Measurements from ENCODE around the gene FGF22. TPM values are rescaled to one million over a fixed set of nuclear protein-coding genes. Genes with fewer than 3 reads are reported as not detected.

The FGF22 gene
- total and polyA plus RNA-seq, 4 donors = 0.10 to 0.85 (median 0.34) TPM

Other genes with a start within 250 kb of the FGF22 start
- 1 to 10 TPM in 1 of 2 donors, under 1 TPM in 1; 0.88 to 1.4 TPM for gene C2CD4C, start 230.7 kb upstream of the FGF22 start, total RNA-seq
- 1 to 10 TPM; 1.2 TPM for gene C2CD4C, start 230.7 kb upstream of the FGF22 start, polyA plus RNA-seq
- 10 to 100 TPM; 13.2 to 15.9 TPM for gene SHC2, start 178.8 kb upstream of the FGF22 start, total RNA-seq
- gene SHC2, start 178.8 kb upstream of the FGF22 start, polyA plus RNA-seq = 10 to 100 TPM; 11.2 to 23.1 TPM
- gene MADCAM1, start 143.4 kb upstream of the FGF22 start, total RNA-seq = 1 to 10 TPM in 1 of 2 donors, under 1 TPM in 1; 0.80 to 4.4 TPM
- under 1 TPM; 0.24 to 0.41 TPM for gene MADCAM1, start 143.4 kb upstream of the FGF22 start, polyA plus RNA-seq
- gene TPGS1, start 132.4 kb upstream of the FGF22 start, total RNA-seq = 10 to 100 TPM; 12.2 to 31.7 TPM
- gene TPGS1, start 132.4 kb upstream of the FGF22 start, polyA plus RNA-seq = 10 to 100 TPM; 19.4 to 32.7 TPM
- 10 to 100 TPM; 42.9 to 67.9 TPM for gene CDC34, start 108.1 kb upstream of the FGF22 start, total RNA-seq
- 10 to 100 TPM; 52.3 to 89.1 TPM for gene CDC34, start 108.1 kb upstream of the FGF22 start, polyA plus RNA-seq
- gene GZMM, start 95.8 kb upstream of the FGF22 start, total RNA-seq = 1 to 10 TPM in 1 of 2 donors, under 1 TPM in 1; 0.74 to 2.6 TPM
- 1 to 10 TPM; 2.4 to 3.0 TPM for gene GZMM, start 95.8 kb upstream of the FGF22 start, polyA plus RNA-seq
- gene BSG, start 67.3 kb upstream of the FGF22 start, total RNA-seq = 100 to 1,000 TPM; 239 to 416 TPM
- gene BSG, start 67.3 kb upstream of the FGF22 start, polyA plus RNA-seq = 100 to 1,000 TPM; 333 to 376 TPM
- gene HCN2, start 50.0 kb upstream of the FGF22 start, total RNA-seq = under 1 TPM; 0.21 to 0.37 TPM
- under 1 TPM; 0.04 to 0.11 TPM for gene HCN2, start 50.0 kb upstream of the FGF22 start, polyA plus RNA-seq
- 10 to 100 TPM; 16.1 to 43.3 TPM for gene POLRMT, start 6.3 kb upstream of the FGF22 start, total RNA-seq
- 10 to 100 TPM; 33.5 to 76.7 TPM for gene POLRMT, start 6.3 kb upstream of the FGF22 start, polyA plus RNA-seq
- gene RNF126, start 23.3 kb downstream of the FGF22 start, total RNA-seq = 10 to 100 TPM; 18.1 to 46.2 TPM
- gene RNF126, start 23.3 kb downstream of the FGF22 start, polyA plus RNA-seq = 10 to 100 TPM; 32.2 to 41.9 TPM
- gene FSTL3, start 36.5 kb downstream of the FGF22 start, total RNA-seq = 100 to 1,000 TPM in 1 of 2 donors, 10 to 100 TPM in 1; 15.1 to 120 TPM
- gene FSTL3, start 36.5 kb downstream of the FGF22 start, polyA plus RNA-seq = 100 to 1,000 TPM; 109 to 172 TPM
- gene PRSS57, start 55.6 kb downstream of the FGF22 start, total RNA-seq = 1 to 10 TPM in 1 of 2 donors, not detected in 1; 2.0 TPM
- gene PRSS57, start 55.6 kb downstream of the FGF22 start, polyA plus RNA-seq = under 1 TPM; 0.10 to 0.60 TPM
- 10 to 100 TPM; 33.5 to 45.7 TPM for gene PALM, start 69.1 kb downstream of the FGF22 start, total RNA-seq
- 10 to 100 TPM; 16.2 to 22.7 TPM for gene PALM, start 69.1 kb downstream of the FGF22 start, polyA plus RNA-seq
- 10 to 100 TPM; 14.9 to 23.6 TPM for gene MISP, start 111.2 kb downstream of the FGF22 start, total RNA-seq
- 10 to 100 TPM; 20.5 to 23.7 TPM for gene MISP, start 111.2 kb downstream of the FGF22 start, polyA plus RNA-seq
- gene PTBP1, start 157.6 kb downstream of the FGF22 start, total RNA-seq = 100 to 1,000 TPM; 256 to 321 TPM
- gene PTBP1, start 157.6 kb downstream of the FGF22 start, polyA plus RNA-seq = 100 to 1,000 TPM; 112 to 150 TPM
- 10 to 100 TPM in 1 of 2 donors, 1 to 10 TPM in 1; 8.1 to 14.1 TPM for gene PLPPR3, start 182.1 kb downstream of the FGF22 start, total RNA-seq
- gene PLPPR3, start 182.1 kb downstream of the FGF22 start, polyA plus RNA-seq = 1 to 10 TPM in 1 of 2 donors, under 1 TPM in 1; 0.91 to 4.2 TPM
- gene AZU1, start 188.0 kb downstream of the FGF22 start, total RNA-seq = 1 to 10 TPM; 2.1 to 9.8 TPM
- 1 to 10 TPM; 2.0 to 6.7 TPM for gene AZU1, start 188.0 kb downstream of the FGF22 start, polyA plus RNA-seq
- gene PRTN3, start 201.1 kb downstream of the FGF22 start, total RNA-seq = 10 to 100 TPM in 1 of 2 donors, under 1 TPM in 1; 0.58 to 23.3 TPM
- 10 to 100 TPM in 1 of 2 donors, under 1 TPM in 1; 0.85 to 18.5 TPM for gene PRTN3, start 201.1 kb downstream of the FGF22 start, polyA plus RNA-seq
- 10 to 100 TPM in 1 of 2 donors, 1 to 10 TPM in 1; 1.4 to 16.6 TPM for gene ELANE, start 212.4 kb downstream of the FGF22 start, total RNA-seq
- gene ELANE, start 212.4 kb downstream of the FGF22 start, polyA plus RNA-seq = 10 to 100 TPM in 1 of 2 donors, 1 to 10 TPM in 1; 2.0 to 21.0 TPM
- gene CFD, start 219.8 kb downstream of the FGF22 start, total RNA-seq = 100 to 1,000 TPM in 1 of 2 donors, 10 to 100 TPM in 1; 90.8 to 185 TPM
- 100 to 1,000 TPM in 1 of 2 donors, 10 to 100 TPM in 1; 97.2 to 227 TPM for gene CFD, start 219.8 kb downstream of the FGF22 start, polyA plus RNA-seq

Measured in lung (tissue), 4 donors.